GM12874 (cell line): ENCODE data around the gene UTF1.

Experiments used
- TF ChIP-seq, protein P1 (sequence below): IDR thresholded peaks from 2 replicates; pipeline ENCODE4 v1.5.1; 2011; ENCODE audit warnings: low read depth, mild to moderate bottlenecking, control low read depth, low read length, moderate library complexity; ENCODE audit not compliant: insufficient read depth

UTF1 gene

DNA sequence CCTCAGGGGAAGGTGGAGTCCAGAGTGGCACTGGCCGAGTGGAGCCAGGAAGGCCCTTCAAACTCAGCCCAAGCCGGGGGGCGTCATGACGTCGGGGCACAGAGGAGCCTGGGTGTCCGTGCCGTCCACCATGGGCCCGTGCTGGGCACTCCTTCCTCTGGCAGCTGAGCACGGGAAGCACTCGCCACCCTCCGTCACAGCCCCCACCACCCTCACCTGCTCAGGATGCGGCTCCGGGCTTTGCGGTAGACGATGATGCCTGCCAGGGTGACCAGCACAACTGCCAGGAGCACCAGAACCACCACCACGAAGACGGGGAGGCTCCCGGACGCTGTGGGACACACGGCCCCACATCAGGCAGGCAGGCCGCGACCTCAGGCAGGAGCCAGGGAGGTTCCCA is 38.5 kb downstream of the UTF1 start:
- TF ChIP-seq, protein P1, sequence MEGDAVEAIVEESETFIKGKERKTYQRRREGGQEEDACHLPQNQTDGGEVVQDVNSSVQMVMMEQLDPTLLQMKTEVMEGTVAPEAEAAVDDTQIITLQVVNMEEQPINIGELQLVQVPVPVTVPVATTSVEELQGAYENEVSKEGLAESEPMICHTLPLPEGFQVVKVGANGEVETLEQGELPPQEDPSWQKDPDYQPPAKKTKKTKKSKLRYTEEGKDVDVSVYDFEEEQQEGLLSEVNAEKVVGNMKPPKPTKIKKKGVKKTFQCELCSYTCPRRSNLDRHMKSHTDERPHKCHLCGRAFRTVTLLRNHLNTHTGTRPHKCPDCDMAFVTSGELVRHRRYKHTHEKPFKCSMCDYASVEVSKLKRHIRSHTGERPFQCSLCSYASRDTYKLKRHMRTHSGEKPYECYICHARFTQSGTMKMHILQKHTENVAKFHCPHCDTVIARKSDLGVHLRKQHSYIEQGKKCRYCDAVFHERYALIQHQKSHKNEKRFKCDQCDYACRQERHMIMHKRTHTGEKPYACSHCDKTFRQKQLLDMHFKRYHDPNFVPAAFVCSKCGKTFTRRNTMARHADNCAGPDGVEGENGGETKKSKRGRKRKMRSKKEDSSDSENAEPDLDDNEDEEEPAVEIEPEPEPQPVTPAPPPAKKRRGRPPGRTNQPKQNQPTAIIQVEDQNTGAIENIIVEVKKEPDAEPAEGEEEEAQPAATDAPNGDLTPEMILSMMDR, result no peak

DNA sequence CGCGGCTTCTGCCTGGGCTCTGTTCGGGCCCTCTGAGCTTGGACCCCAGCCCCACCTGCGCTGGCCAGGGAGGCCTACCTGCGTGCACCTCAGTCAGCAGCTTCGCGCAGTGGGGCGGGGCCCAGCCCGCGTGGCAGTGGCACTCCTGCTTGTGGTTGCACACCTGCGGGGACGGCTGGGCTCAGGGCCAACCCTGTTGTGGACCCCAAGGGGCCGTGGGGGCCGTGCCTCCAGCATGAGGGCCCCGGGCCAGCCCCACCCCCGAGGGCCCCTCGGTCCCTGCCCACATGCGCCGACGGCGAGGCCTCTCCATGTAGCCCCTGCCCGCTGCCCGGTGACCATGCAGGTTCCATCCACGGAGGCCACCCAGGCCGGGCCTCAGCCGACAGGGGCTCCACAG is 39.4 kb downstream of the UTF1 start:
- TF ChIP-seq, protein P1, result no peak

DNA sequence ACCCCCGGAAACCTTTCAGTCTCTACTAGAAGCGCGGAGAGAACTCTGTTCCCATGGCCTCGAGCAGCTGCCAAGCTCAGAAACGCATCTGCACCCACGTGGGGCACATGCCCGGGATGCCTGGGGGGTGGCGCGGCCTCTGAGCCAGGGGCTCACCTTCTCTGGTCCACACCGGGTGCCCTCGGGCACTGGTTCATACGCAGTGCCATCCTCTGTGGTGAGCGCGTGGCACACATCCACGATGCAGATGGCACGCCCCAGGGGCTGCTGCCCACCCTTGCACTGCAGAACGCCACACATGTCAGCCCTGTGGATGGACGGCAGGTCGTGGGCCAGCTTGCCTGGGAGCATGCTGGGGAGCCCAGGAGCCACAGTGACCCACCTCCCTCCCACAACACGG is 40.2 kb downstream of the UTF1 start:
- TF ChIP-seq, protein P1, result no peak

DNA sequence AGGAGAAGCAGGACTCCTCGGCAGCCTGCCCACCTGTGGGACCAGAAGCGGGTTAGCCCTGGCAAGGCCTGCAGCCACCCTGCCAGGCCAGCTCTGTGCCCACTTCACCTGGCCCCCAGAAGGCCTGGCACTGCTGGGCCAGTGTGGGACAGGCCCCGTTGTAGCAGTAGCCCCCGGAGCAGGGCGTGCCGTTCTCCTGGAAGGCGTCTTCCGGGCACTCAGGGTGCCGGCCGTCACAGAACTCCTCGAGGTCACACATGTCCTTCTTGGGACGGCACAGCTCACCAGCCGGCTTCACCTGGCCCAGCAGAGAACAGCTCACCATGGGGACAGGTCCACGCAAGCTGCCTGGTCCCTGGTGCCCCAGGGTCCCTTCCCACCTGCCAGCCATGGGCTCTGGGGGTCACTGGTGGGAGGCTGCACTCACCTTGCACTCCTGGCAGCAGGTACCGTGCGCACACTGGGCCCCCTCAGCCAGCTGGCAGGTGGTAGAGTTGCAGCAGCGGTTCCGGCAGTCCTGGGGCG is 40.8 kb downstream of the UTF1 start:
- TF ChIP-seq, protein P1, result no peak

DNA sequence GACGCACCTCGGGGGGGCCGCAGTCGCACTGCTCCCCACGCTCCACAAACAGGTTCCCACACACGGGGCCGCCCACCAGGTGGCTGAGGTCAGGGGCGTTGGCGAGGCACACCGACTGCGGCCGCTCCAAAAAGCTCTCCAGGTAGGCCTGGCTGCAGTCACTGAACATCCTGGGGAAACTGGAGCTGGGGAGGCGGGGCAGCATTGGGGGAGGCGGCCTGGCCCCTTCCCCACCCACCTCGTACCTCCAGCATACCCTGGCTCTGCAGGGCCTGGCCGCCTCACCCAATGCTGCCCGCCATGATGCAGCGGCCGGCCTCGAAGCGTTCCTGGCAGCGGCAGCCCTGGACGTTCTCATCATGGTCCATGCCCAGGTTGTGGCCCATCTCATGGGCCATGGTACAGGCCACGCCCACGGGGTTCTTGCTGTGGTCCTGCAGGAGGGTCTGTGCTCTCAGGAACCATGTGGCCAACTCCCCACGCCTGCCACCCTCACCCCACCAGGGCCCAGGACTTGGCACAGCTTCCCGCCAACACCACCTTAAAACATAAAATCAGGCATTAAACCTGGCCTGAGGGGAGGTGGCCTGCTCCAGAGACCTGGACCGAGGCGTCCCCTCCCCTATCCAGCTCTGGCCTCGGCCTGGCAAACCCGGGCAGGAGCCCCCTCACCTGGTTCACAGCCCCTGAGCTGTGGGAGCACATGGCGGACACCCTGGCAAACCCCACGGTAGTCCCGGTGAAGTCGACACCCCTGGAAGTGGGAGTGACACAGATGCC is 41.7 kb downstream of the UTF1 start:
- TF ChIP-seq, protein P1, result no peak

DNA sequence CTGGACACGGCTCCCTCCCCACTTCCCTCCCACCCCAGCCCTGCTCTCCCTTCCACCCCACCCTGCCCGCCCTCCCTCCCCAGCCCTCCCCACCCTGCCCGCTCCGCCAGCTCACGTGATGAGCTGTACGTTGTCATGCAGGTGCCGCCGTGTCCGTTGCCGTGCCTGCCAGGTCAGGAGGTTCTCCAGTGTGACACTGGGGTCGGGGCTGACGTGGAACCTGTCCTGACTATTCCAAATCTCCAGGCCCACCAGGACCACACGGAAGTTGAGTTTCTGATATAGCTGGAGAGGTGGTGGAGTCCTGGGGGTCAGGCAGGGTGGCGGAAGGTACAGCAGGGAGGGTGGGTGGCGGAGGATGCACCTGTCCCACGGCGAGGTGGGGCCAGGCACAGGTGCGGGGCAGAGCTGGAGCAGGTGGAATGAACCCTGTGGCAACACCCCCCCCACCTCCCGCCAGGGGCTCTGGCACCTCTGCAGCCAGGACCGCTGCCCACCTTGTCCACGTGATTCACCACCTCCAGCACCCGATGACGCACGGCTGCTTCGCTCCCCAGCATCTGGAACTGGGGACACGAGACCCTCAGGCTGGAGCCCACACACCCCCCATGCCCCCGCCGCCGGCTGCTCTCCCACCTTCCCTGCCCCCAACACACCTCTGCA is 42.4 kb downstream of the UTF1 start:
- TF ChIP-seq, protein P1, result no peak

DNA sequence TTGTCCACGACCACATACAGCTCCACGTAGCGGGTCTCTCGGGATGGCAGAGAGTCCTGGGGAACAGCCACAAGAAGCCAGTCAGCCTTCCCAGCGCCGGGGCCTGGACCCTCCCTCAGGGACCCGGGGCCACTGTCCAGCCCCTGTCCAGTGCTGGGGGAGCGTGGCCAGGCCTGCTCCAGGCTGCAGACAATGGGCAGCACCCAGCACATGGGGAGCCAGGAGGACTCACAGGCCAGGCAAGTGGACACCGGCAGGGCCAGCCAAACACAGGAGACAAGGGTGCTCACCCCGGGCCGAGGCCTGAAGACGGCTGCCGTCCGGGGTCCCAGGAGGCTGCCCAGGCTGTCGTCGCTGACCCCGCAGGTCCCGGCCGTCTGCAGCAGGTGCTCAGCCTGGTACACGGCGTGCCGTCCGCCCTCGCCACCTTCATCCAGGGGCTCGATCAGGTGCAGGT is 43.0 kb downstream of the UTF1 start:
- TF ChIP-seq, protein P1, result no peak
